HG02759 (cell line): Measurements from ENCODE around the gene CEP19.
A peak's percentile ranks its signal among the peaks of the same experiment; 100 is the strongest.

Experiments used
- ATAC-seq: cut with Tn5 transposase; IDR thresholded peaks from one replicate; pipeline ENCODE4 v1.9.1; 2021; ENCODE audit warnings: mild to moderate bottlenecking, moderate library complexity; ENCODE audit not compliant: unreplicated experiment

The CEP19 gene

GRCh38 chr3:196712514-196713413 lies 714 bp upstream of the CEP19 start:
- ATAC-seq = peak; percentile 56

DNA sequence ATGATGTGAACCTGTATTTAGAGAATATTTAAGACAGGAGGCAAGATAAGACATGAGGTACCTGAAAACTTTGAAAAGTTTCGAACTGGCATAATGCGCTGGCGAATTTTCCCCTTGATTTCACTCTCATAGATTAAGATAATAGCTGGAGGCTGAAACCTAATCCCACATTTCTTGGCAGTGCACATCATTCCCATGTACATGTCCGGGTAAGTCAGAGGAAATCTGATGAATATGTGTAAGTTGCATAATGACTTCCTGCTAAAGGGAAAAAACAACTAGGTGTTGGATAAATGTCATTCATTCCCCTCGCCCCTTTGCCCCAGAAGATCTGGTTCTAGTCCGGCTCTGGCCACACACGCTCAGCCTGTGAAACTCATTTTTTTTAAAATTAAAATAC lies 3.6 kb downstream of the CEP19 start:
- ATAC-seq = no peak

DNA sequence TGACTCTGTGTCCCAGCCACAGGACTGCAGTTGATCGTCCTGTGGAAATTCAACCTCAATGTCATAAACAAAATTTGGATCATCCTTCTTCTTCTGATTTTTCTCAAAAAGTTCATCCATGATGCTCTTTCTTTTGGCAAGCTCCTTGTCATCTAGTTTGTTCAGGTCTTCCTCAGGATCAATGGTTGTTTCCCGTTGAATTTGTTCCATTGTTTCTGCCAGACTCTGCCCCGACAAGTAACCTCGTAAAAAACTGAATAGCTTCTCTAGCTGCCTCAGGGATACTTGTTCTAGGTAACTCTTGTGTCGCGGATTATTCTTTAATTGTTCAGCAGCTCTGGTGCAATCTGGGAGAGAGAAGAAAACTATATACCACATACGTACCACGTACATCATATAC lies 4.5 kb downstream of the CEP19 start:
- no peak for ATAC-seq

DNA sequence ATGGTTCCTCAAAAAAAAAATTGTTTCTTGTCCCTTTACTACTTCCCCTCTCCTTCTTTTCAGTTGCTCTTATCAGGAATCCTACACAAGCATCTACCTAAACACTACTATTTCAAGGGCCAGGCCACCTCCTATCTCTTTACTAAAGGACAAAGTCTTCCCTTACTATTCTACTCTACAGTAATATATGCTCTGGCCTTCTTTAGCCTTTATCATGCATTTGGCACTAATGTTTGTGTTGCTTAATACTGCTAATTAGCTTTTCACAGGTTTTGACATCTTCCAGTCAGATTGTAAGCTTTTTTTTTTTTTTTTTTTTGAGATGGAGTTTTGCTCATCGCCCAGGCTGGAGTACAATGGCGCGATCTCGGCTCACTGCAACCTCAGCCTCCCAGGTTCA lies 5.3 kb downstream of the CEP19 start:
- no peak for ATAC-seq

DNA sequence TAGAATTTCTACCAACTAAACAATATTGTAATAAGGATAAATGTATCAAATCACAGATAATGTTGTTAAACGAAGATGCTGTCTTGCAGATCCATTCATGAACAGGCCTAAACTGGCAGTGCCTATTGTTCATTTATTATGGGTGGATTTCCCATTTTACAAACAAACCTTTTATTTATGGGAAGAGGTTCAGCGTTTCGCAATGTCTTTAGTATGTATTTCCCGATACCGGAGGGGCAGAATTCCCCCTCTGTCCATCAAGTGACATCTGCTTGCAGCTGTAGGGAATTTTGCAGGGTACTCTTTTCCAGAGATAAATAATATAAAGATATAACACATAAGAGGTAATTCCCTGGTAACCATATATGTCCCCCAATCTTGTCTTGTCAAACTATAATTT lies 5.7 kb downstream of the CEP19 start:
- no peak for ATAC-seq

DNA sequence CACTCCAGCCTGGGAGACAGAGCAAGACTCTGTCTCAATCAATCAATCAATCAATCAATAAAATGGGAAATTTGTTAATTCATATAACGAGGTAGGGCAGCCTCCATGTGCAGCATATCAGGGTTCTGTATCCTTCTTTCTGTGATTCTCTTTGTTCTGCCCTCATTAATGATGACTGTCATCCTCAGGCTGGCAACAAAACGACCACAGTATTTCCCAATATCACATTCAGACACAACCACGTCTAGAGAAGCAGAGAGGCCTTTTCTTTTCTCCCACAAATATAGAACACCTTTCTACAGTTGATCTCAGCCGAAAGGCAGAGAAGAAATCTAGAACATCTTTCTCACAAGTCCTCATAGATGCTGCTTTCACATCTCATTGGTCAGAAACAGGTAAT lies 11.2 kb downstream of the CEP19 start:
- ATAC-seq = no peak

GRCh38 chr3:196699749-196700148 lies 12.3 kb downstream of the CEP19 start:
- ATAC-seq = no peak

DNA sequence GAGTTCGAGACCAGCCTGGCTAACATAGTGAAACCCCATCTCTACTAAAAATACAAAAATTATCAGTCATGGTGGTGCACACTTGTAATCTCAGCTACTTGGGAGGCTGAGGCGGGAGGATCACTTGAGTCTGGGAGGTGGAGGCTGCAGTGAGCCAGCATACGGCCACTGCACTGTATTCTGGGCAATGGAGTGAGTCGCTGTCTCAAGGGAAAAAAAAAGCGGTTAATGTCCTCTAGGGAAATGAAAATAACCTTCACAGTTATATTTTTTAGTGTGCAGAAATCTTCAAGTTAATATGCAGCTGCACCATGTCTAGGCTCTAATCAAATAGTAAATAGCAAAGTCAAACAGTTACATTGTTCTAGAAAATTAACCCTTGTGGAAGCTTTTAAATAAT lies 14.8 kb downstream of the CEP19 start:
- ATAC-seq = no peak

DNA sequence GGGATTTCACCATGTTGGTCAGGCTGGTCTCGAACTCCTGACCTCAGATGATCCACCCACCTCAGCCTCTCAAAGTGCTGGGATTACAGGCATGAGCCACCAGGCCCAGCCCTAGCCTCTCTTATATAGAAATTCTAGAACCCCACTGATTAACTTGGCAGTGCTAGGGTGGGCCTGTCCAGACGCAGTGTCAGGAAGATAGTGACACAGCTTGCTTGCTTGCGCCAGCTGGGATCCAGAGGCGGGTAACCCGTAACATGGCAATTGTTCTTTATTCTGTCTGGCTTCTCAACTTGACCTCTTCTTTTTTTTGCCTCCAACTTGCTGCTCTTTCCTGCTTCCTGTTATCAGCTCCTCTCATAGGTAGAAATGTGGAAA lies 16.2 kb downstream of the CEP19 start:
- no peak for ATAC-seq

- ATAC-seq = no peak
Observed at GRCh38 chr3:196694941-196695848, 16.9 kb downstream of the CEP19 start.

DNA sequence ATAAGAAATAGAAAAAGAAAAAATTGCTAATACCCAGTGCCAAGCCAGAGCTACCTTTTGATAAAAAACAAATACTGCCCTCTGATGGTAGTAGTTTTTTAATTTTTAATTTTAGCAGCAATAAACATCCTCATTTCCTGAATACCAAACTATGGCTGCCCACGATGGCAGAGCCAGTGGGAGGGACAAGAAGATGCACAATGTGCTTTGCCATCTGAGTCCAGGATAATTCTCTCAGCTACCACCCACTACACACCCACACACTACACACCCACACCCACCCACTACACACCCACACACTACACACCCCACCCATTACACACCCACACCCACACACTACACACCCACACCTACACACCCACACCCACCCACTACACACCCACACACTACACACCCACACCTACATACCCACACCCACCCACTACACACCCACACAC lies 17.8 kb downstream of the CEP19 start:
- no peak for ATAC-seq

- no peak for ATAC-seq
Observed at GRCh38 chr3:196691386-196691785, 20.7 kb downstream of the CEP19 start.

- ATAC-seq = no peak
Observed at GRCh38 chr3:196689941-196690660, 21.9 kb downstream of the CEP19 start.

- ATAC-seq = no peak
Observed at GRCh38 chr3:196688349-196688748, 23.7 kb downstream of the CEP19 start.

DNA sequence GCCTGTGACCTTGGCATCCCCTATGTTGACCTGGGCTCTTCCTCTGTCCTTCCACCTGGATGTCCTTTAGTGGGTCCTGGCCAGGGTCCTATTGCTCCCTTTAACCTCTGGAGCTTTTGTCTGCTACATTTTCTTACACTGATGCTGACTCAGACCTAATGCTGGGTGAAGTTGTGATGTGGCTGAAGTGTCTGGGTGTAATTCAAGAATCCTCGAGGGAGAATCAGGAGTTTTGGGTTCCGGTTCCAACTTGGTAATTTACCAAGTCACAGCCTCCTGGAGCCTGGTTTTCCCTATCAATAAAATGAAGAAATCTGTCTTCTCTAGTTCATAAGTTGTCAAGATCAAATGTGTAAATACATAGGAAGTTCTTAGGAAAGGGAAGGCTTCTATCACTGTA lies 25.6 kb downstream of the CEP19 start:
- ATAC-seq = no peak

- peak; percentile 94 for ATAC-seq
Observed at GRCh38 chr3:196684548-196685407, 27.3 kb downstream of the CEP19 start.

- ATAC-seq = no peak
Observed at GRCh38 chr3:196677931-196678330, 34.1 kb downstream of the CEP19 start.

GRCh38 chr3:196677353-196677752 lies 34.7 kb downstream of the CEP19 start:
- ATAC-seq = no peak

GRCh38 chr3:196673632-196674031 lies 38.4 kb downstream of the CEP19 start:
- ATAC-seq = no peak

- ATAC-seq = no peak
Observed at GRCh38 chr3:196670339-196670738, 41.7 kb downstream of the CEP19 start.
